Neural progenitor cell (in vitro differentiated cells): ENCODE results near the gene FHOD3. TPM values are rescaled to one million over a fixed set of nuclear protein-coding genes. Genes with fewer than 3 reads are reported as not detected.

ENCODE experiments used
- DNase-seq: peaks from one replicate; pipeline ENCODE4 v3.0.0-alpha.2; 2016; ENCODE audit warnings: low spot score
- H2AFZ ChIP-seq: fragments of 200-600 bp; sonication (generic); replicated peaks from 2 replicates; pipeline ENCODE4 v1.6.1; 2016; ENCODE audit warnings: antibody characterized with exemption
- H3F3A ChIP-seq: fragments of 200-600 bp; sonication (generic); 2 replicates; pipeline ENCODE4 v1.6.1; 2016; ENCODE audit warnings: antibody characterized with exemption, low read depth
- H3K27ac ChIP-seq: fragments of 200-600 bp; sonication (generic); 2 replicates; pipeline ENCODE4 v1.5.1; 2016; ENCODE audit warnings: mild to moderate bottlenecking
- H3K27me3 ChIP-seq: fragments of 200-600 bp; sonication (generic); 2 replicates; pipeline ENCODE4 v1.6.1; 2016; ENCODE audit warnings: mild to moderate bottlenecking, moderate library complexity
- H3K36me3 ChIP-seq: fragments of 200-600 bp; sonication (generic); 2 replicates; pipeline ENCODE4 v1.5.1; 2016
- H3K4me1 ChIP-seq: fragments of 200-600 bp; sonication (generic); 2 replicates; pipeline ENCODE4 v1.6.1; 2016; ENCODE audit warnings: mixed run types
- H3K4me2 ChIP-seq: fragments of 200-600 bp; sonication (generic); 2 replicates; pipeline ENCODE4 v1.6.1; 2016
- H3K4me3 ChIP-seq: fragments of 200-600 bp; sonication (generic); 2 replicates; pipeline ENCODE4 v1.5.1; 2016
- H3K79me2 ChIP-seq: fragments of 200-600 bp; sonication (generic); 2 replicates; pipeline ENCODE4 v1.6.1; 2016; ENCODE audit warnings: low read depth
- H3K9ac ChIP-seq: fragments of 200-600 bp; sonication (generic); 2 replicates; pipeline ENCODE4 v1.6.1; 2016
- H3K9me3 ChIP-seq: fragments of 200-600 bp; sonication (generic); 2 replicates; pipeline ENCODE4 v1.5.1; 2016; ENCODE audit warnings: low read depth
- H4K20me1 ChIP-seq: fragments of 200-600 bp; sonication (generic); 2 replicates; pipeline ENCODE4 v1.6.1; 2016; ENCODE audit warnings: low read depth
- H3K27ac Mint-ChIP-seq: 3 replicates; pipeline ENCODE4 v1.8.0; 2021; ENCODE audit warnings: mixed read lengths
- H3K27me3 Mint-ChIP-seq: 2 replicates; pipeline ENCODE4 v1.8.0; 2022; ENCODE audit warnings: low read depth, mild to moderate bottlenecking, inconsistent platforms, moderate library complexity, mixed read lengths; ENCODE audit not compliant: insufficient read depth
- H3K36me3 Mint-ChIP-seq: 3 replicates; pipeline ENCODE4 v1.8.0; 2021; ENCODE audit warnings: mixed read lengths
- H3K4me1 Mint-ChIP-seq: 3 replicates; pipeline ENCODE4 v1.8.0; 2021; ENCODE audit warnings: mixed read lengths
- H3K4me3 Mint-ChIP-seq: 3 replicates; pipeline ENCODE4 v1.8.0; 2021; ENCODE audit warnings: mild to moderate bottlenecking, moderate library complexity, mixed read lengths
- H3K9me3 Mint-ChIP-seq: 3 replicates; pipeline ENCODE4 v1.8.0; 2020; ENCODE audit warnings: mixed read lengths
- EZH2 ChIP-seq: fragments of 200-600 bp; sonication (generic); IDR thresholded peaks from 2 replicates; pipeline ENCODE4 v1.6.1; 2017; ENCODE audit warnings: antibody characterized with exemption, mild to moderate bottlenecking, moderate library complexity
- EZH2phosphoT487 ChIP-seq: fragments of 200-600 bp; sonication (generic); IDR thresholded peaks from 2 replicates; pipeline ENCODE4 v1.6.1; 2017; ENCODE audit warnings: antibody characterized with exemption
- total RNA-seq: library from RNA; depleted of rRNA; stranded (reverse); fragments of >200 nt; gene quantifications from 2 replicates; pipeline ENCODE4 v1.2.3, GENCODE V29; 2015; ENCODE audit warnings: low replicate concordance
- TF ChIP-seq, protein P1 (sequence below): fragments of 200-600 bp; sonication (generic); IDR thresholded peaks from 2 replicates; pipeline ENCODE4 v1.5.1; 2017; ENCODE audit warnings: antibody characterized with exemption, mild to moderate bottlenecking

FHOD3 gene
- total RNA-seq, 1 donor from 2014 or later = 69.7 TPM

DNA sequence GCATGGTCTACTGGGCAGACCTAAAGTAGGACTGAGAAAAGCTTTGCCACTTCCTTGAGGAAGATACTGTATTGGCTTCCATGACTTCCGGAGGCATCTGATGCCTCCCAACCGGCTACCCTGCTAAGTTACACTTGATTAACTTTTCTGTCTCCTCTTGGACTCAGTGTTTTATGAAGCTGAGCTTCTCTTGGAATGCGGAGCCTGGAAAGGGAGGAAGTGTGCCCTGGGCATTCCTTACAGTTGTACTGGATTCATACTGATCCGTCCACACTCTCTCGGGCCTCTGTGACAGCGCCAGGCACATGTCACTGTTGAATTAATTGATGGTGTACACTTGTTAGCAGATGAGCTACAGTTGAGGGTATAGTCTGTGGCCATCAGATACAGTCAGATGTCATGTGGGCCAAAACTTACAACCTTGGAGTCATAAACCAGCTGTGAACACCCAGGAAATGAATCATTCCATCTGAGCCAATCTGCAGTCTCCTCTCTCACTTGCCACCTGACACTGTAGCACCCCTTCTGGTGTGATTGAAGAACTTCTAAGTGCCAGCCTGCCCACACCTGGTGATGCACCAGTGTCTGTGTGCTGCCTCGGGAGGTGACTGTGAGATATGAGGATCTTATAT lies 122.5 kb downstream of the FHOD3 start:
- H3K27me3 Mint-ChIP-seq = no peaks in the 10 kb centered on the region
- H3K27ac Mint-ChIP-seq = no peak overlapping the region
- H3K9me3 Mint-ChIP-seq = no peaks in the 10 kb centered on the region
- Histone ChIP-seq H3F3A (no peaks in the 10 kb centered on the region), H3K27me3 (no peaks in the 10 kb centered on the region), H3K4me2 (no peak overlapping the region), H3K27ac (no peak overlapping the region), H2AFZ (no peak overlapping the region), H3K36me3 (no peaks in the 10 kb centered on the region), H3K79me2 (peaks cover 86% of the 10 kb centered on the region), H3K4me3 (no peak overlapping the region), H3K4me1 (peaks cover 22% of the 10 kb centered on the region), H3K9me3 (no peaks in the 10 kb centered on the region), H4K20me1 (peaks cover 45% of the 10 kb centered on the region), H3K9ac (no peak overlapping the region)
- peaks cover 8% of the 10 kb centered on the region for H3K36me3 Mint-ChIP-seq
- TF ChIP-seq EZH2 = no peak
- TF ChIP-seq, protein P1, sequence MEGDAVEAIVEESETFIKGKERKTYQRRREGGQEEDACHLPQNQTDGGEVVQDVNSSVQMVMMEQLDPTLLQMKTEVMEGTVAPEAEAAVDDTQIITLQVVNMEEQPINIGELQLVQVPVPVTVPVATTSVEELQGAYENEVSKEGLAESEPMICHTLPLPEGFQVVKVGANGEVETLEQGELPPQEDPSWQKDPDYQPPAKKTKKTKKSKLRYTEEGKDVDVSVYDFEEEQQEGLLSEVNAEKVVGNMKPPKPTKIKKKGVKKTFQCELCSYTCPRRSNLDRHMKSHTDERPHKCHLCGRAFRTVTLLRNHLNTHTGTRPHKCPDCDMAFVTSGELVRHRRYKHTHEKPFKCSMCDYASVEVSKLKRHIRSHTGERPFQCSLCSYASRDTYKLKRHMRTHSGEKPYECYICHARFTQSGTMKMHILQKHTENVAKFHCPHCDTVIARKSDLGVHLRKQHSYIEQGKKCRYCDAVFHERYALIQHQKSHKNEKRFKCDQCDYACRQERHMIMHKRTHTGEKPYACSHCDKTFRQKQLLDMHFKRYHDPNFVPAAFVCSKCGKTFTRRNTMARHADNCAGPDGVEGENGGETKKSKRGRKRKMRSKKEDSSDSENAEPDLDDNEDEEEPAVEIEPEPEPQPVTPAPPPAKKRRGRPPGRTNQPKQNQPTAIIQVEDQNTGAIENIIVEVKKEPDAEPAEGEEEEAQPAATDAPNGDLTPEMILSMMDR = no peak
- TF ChIP-seq EZH2phosphoT487 = no peak
- no peak for DNase-seq
- peaks cover 6% of the 10 kb centered on the region for H3K4me1 Mint-ChIP-seq
- H3K4me3 Mint-ChIP-seq = no peak overlapping the region

DNA sequence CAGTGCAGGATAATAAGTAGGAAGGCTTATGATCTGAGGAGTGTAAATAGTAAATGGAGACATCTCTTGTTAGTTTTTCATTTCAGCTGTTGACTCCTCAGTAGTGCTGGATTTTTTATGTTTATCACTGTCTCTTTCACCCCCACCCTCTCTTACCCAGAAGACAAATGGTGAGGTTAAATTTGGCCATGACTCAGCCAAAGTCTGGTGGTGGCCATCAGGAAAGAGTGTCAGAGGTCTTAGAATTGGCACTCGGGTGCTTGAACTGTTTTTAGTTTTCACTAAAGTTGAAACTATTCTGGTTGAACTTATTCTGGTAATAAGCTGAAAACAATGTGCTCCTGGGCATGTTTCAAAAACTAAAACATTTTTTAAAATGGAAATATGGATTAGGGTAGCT lies 123.3 kb downstream of the FHOD3 start:
- no peak overlapping the region for H2AFZ ChIP-seq
- H3K79me2 ChIP-seq = peaks cover 85% of the 10 kb centered on the region
- no peaks in the 10 kb centered on the region for H3K36me3 ChIP-seq
- H3K9me3 Mint-ChIP-seq = no peaks in the 10 kb centered on the region
- H3K27ac Mint-ChIP-seq = no peak overlapping the region
- peaks cover 7% of the 10 kb centered on the region for H3K36me3 Mint-ChIP-seq
- H3K4me1 ChIP-seq = peaks cover 22% of the 10 kb centered on the region
- H3K27me3 ChIP-seq = no peaks in the 10 kb centered on the region
- no peaks in the 10 kb centered on the region for H3F3A ChIP-seq
- DNase-seq = no peak
- no peak overlapping the region for H3K27ac ChIP-seq
- no peaks in the 10 kb centered on the region for H3K9me3 ChIP-seq
- no peak overlapping the region for H3K4me3 ChIP-seq
- H3K4me2 ChIP-seq = no peak overlapping the region
- H3K9ac ChIP-seq = no peak overlapping the region
- H4K20me1 ChIP-seq = peaks cover 45% of the 10 kb centered on the region
- no peak overlapping the region for H3K4me3 Mint-ChIP-seq
- no peak for TF ChIP-seq EZH2phosphoT487
- no peak for TF ChIP-seq EZH2
- TF ChIP-seq, protein P1 = no peak
- peaks cover 6% of the 10 kb centered on the region for H3K4me1 Mint-ChIP-seq
- no peaks in the 10 kb centered on the region for H3K27me3 Mint-ChIP-seq

- no peaks in the 10 kb centered on the region for H3F3A ChIP-seq
- H3K4me2 ChIP-seq = no peak overlapping the region
- H3K4me3 Mint-ChIP-seq = no peak overlapping the region
- TF ChIP-seq EZH2phosphoT487 = no peak
- TF ChIP-seq, protein P1 = peak; percentile 8
- no peak overlapping the region for H3K9ac ChIP-seq
- H3K27me3 Mint-ChIP-seq = peaks cover 3% of the 10 kb centered on the region
- peaks cover 71% of the 10 kb centered on the region for H3K79me2 ChIP-seq
- H3K36me3 Mint-ChIP-seq = peaks cover 7% of the 10 kb centered on the region
- no peak overlapping the region for H3K27ac Mint-ChIP-seq
- peaks cover 3% of the 10 kb centered on the region for H3K9me3 Mint-ChIP-seq
- no peak overlapping the region for H3K4me3 ChIP-seq
- peaks cover 32% of the 10 kb centered on the region for H4K20me1 ChIP-seq
- H3K27ac ChIP-seq = no peak overlapping the region
- H3K4me1 Mint-ChIP-seq = peaks cover 4% of the 10 kb centered on the region
- H2AFZ ChIP-seq = no peak overlapping the region
- no peaks in the 10 kb centered on the region for H3K27me3 ChIP-seq
- peaks cover 16% of the 10 kb centered on the region for H3K4me1 ChIP-seq
- no peaks in the 10 kb centered on the region for H3K9me3 ChIP-seq
- no peak for DNase-seq
- no peaks in the 10 kb centered on the region for H3K36me3 ChIP-seq
Measured at GRCh38 chr18:36424741-36425142, 127.2 kb downstream of the FHOD3 start.
